NCI-H748 (cell line): ENCODE data around the gene ATP12A.
"Not testable (repeated sequence)": the region's sequence is repeated elsewhere in the genome, so short reads cannot be mapped to it uniquely, and the experiment has no call there.

Experiments used
- DNase-seq: peaks from one replicate; lab custom pipeline; 2025; ENCODE audit not compliant: unreplicated experiment; lab: John Stamatoyannopoulos, UW

The ATP12A gene

GRCh38 chr13:24725379-24725778, 45.2 kb downstream of the ATP12A start:
- DNase-seq, result no peak

- peak; percentile 87 for DNase-seq
Measured at GRCh38 chr13:24727731-24728601, 47.8 kb downstream of the ATP12A start.

GRCh38 chr13:24730873-24731567, 50.8 kb downstream of the ATP12A start:
- not testable (repeated sequence) for DNase-seq

- no peak for DNase-seq
Measured at GRCh38 chr13:24734950-24735349, 54.7 kb downstream of the ATP12A start.

GRCh38 chr13:24737042-24737441, 56.8 kb downstream of the ATP12A start:
- no peak for DNase-seq

GRCh38 chr13:24738366-24738847, 58.2 kb downstream of the ATP12A start:
- no peak for DNase-seq

- no peak for DNase-seq
Measured at GRCh38 chr13:24740014-24740890, 60.0 kb downstream of the ATP12A start.

- peak; percentile 30 for DNase-seq
Measured at GRCh38 chr13:24741016-24741662, 60.9 kb downstream of the ATP12A start.

GRCh38 chr13:24741791-24742190, 61.6 kb downstream of the ATP12A start:
- no peak for DNase-seq

- peak; percentile 47 for DNase-seq
Measured at GRCh38 chr13:24742294-24742693, 62.1 kb downstream of the ATP12A start.

- DNase-seq, result no peak
Measured at GRCh38 chr13:24742977-24743376, 62.8 kb downstream of the ATP12A start.

GRCh38 chr13:24744247-24744646, 64.0 kb downstream of the ATP12A start:
- no peak for DNase-seq

GRCh38 chr13:24745516-24745860, 65.3 kb downstream of the ATP12A start:
- DNase-seq, result no peak

- no peak for DNase-seq
Measured at GRCh38 chr13:24745861-24746617, 65.8 kb downstream of the ATP12A start.

- DNase-seq, result no peak
Measured at GRCh38 chr13:24746618-24747247, 66.5 kb downstream of the ATP12A start.

GRCh38 chr13:24747248-24748060, 67.2 kb downstream of the ATP12A start:
- peak; percentile 88 for DNase-seq

GRCh38 chr13:24748061-24748400, 67.8 kb downstream of the ATP12A start:
- peak; percentile 86 for DNase-seq

GRCh38 chr13:24759197-24759596, 79.0 kb downstream of the ATP12A start:
- DNase-seq, result no peak
